Testis (tissue), 2 donors: Measurements from ENCODE around the gene PCDHGA6.
"Not testable (repeated sequence)": the region's sequence is repeated elsewhere in the genome, so short reads cannot be mapped to it uniquely, and the experiment has no call there.

Experiments
- CTCF ChIP-seq, 3 experiments: fragments of 450-650 bp in 2 of 3; fragments of 200-600 bp in 1 of 3; sonication (generic) in 1 of 3; IDR thresholded peaks; one replicate each; pipeline ENCODE4 v1.5.1; 2016 to 2019; ENCODE audit warnings: antibody characterized with exemption in 3 of 3, mild to moderate bottlenecking in 2 of 3, moderate library complexity in 1 of 3
- POLR2A ChIP-seq: fragments of 450-650 bp; IDR thresholded peaks from one replicate; pipeline ENCODE4 v1.6.1; 2017; ENCODE audit warnings: antibody characterized with exemption, mild to moderate bottlenecking, moderate library complexity

- TF ChIP-seq CTCF (IDR thresholded peaks at IDR 0.05); POLR2A: not testable (repeated sequence)
These were observed 1.9 kb downstream of the PCDHGA6 start for GRCh38 chr5:141375444-141376155.
